Measurements from ENCODE around the gene NGEF.

The NGEF gene

DNA sequence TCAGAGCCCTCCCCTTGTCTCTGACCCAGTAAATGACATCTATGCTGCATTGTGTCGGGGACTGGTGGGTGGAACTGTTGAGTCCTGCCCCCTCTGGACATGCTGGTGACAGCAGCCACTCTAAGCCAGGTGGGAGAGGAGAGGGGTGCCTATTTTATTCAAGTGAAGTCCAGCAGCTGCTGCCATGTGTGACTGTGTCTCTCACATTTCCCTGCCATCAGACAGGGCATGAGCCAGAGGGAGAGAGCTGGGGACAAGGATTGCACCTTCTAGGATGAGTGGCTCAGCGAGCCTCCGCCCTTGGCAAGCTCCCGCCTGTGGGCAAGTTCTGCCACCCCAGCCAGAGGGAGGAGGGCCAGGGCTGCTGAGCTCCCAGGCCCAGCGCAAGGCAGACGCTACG, 13.7 kb downstream of the NGEF start:
- no peak for DNase-seq (ENCODE audit: low read depth)

DNA sequence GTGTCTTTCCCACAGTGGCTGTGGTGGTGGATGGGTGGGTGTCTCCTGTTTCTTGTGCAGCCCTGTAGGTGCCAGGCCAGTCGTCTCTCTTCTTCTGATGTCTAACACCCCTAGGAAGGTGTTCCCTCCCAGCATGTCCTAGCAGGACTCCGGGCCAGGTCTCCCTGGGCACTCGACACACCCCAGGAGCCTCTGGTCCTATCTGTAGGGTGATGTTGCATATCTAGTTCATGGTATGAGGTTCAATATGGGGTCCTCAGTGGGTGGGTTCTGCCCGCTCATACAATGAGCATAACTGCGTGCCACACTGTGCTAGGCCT, 14.4 kb downstream of the NGEF start:
- no peak for DNase-seq (ENCODE audit: low read depth)

- no peak for DNase-seq (ENCODE audit: low read depth)
Measured at GRCh38 chr2:232997749-232998665, 15.0 kb downstream of the NGEF start.

GRCh38 chr2:232994446-232994845, 18.6 kb downstream of the NGEF start:
- no peak for DNase-seq (ENCODE audit: low read depth)

- DNase-seq (ENCODE audit: low read depth) = no peak
Measured at GRCh38 chr2:232993231-232993821, 19.7 kb downstream of the NGEF start.

DNA sequence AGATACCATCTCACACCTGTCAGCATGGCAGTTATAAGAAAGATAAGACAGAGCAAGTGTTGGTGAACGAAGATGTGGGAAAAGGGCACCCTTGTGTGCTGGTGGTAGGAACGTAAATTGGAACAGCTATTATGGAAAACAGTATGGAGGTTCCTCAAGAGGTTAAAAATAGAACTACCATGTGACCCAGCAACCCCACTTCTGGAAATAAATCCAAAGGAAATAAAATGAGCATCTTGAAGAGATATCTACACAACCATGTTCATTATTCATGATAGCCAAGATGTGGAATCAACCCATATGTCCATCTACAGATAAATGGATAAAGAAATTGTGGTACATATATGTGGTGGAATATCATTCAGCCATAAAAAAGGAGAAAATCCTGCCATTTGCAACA, 26.9 kb downstream of the NGEF start:
- no peak for DNase-seq (ENCODE audit: low read depth)

GRCh38 chr2:232984451-232985207, 28.4 kb downstream of the NGEF start:
- no peak for DNase-seq (ENCODE audit: low read depth)

DNA sequence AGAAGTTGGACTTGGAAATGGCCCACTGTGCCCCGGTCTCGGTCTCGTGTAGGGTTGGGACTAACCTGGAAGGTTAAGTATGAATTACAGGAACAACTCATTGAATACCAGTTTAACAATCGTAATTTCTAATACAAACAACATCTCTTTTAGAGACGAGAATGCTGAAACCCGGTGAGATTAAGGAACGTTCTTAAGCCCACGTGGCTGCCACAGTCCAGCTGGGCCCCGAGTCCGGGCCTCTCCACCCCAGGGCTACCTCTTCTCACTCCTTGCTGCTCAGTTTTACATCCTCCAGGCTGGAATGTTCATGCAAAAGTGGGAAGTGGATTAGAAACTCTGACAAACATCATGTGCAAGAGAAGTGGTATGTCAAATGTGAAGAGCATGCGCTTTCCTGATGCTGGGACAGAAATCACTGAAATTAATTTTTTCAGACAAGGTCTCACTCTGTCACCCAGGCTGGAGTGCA, 29.4 kb downstream of the NGEF start:
- DNase-seq (ENCODE audit: low read depth) = no peak

- DNase-seq (ENCODE audit: low read depth) = no peak
Measured at GRCh38 chr2:232982926-232983668, 30.0 kb downstream of the NGEF start.

- DNase-seq (ENCODE audit: low read depth) = no peak
Measured at GRCh38 chr2:232981767-232982360, 31.2 kb downstream of the NGEF start.

DNA sequence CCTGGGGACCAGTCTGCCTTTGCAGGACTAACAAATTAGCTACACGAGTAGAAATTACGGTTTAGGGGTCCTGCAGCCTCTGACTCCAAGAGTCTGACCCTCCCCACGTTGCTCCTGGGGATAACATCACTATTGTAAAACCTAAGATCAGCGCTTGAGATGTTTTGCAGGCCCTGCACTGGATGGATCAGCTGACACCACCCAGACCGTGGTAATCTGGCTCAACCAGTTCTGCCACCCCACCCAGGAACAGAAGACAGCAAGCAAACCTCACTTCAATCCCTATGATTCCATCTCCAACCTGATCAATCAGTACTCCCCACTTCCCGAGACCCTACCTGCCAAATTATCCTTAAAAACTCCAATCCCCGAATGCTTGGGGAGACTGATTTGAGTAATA, 31.7 kb downstream of the NGEF start:
- no peak for DNase-seq (ENCODE audit: low read depth)

DNA sequence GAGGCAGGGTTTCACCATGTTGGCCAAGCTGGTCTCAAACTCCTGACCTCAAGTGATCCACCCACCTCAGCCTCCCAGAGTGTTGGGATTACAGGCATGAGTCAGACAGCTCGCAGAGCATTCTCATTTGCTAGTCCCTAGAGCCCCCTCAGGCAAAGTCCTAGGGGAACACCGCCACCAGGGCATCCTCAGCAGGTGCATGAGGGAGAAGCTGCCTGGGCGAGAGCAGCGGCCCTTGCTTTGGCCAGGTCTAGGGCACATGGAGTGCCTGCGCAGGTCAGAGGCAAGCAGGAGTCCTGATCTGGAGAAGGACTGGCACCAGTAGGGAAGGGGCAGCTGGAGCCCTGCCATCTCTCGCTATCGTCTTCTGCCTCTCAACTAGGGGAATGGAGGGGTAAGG, 32.4 kb downstream of the NGEF start:
- DNase-seq (ENCODE audit: low read depth) = no peak

GRCh38 chr2:232979871-232980461, 33.1 kb downstream of the NGEF start:
- DNase-seq (ENCODE audit: low read depth) = peak; percentile 41

DNA sequence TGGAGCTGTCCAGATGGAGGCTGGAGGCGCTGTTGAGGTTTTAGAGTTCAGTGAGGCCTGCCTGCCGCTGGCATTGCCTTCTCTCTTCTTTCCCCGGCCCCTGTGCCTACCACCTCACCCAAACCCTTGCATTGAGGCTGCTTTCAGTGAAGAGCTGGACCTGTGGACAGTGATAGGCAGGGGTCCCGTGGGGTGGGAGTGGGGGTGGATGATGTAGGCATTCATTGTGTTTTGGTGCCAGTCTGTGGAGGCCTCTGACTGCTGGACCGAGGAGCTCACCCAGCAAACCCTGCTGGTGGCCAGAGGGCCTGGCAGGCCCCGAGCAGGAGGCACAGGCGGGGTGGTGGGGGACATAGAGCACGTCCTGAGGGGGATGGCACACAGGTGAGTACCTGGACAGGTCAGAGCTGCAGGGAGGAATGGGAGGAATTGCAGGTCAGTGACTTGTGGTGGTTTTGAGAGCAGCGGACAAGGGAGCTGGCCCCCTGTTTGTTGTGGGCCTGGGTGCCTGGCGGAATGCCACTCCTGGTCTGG, 35.6 kb downstream of the NGEF start:
- DNase-seq (ENCODE audit: low read depth) = no peak

DNA sequence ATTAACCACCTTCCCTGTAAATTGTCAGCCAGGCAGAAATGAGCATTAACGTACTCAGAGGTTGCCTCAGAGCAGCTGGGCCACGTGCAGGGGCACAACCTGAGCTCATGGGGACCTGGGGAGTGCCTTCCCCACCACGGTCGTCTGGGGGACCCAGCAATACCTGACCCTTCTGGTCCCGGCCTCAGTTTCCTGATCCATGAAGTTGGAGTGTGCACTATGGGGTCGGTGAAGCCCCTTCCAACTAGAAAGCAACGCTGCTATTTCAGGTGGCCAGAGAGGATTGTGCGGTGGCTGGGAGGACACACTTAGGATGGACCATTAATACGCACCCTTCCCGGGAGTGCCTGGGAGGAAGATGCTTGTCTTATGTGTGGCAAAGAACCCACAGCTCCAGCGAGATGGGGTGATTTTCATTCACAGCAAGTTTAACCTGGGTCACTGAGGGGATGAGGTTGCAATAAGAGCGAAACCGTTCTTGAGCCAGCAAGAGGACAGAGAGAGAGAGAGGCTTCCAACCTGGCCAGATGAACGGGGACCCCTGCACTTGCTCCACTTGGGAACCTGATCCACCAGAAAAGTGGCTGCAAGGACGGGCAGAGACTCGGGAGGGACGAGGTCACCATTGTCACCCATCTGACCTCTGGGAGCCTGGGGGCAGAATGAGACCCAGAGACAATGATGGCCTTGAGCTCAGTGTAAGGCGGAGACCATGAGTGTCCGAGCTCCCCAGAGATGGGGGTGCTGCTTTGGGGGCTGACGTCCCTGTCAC, 36.2 kb downstream of the NGEF start:
- DNase-seq (ENCODE audit: low read depth) = no peak

GRCh38 chr2:232976176-232976575, 36.9 kb downstream of the NGEF start:
- DNase-seq (ENCODE audit: low read depth) = no peak

DNA sequence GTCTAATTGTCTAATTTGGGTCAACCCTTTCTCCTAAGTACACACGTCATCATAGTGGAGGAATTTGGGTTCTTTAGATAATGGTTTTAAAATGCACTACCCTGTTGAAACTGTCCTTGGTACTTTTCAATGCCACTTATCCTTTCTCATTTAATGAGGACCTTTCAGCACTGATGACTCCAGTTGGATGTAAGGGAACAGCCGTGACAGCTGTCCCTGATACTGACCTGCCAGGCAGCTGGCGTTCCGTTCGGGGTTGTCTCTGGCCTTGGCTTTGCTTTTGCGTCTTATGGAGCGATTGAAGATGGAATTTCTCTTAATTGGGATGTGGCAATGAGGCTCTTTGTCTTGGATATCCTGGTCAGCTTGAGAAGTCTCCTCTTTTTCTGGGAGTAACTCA, 38.7 kb downstream of the NGEF start:
- DNase-seq (ENCODE audit: low read depth) = no peak

DNA sequence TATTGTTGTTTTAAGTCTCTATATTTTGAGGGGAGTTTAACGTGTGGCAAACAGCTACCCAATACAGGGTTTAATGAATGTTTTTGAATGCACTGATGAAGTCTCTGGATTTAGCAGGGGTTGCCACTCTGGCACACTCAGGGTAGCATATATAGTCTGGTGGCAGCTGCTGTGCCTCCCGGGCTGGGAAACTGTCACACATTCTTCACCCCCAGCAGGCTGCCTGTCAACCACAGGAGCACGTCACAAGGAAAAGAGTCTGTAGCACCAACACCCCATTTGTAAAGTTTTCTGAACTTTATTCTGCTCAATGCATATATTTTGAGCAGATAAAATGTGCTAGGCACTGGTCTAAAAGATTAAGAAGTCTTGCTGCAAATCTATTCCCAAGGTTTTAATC, 39.3 kb downstream of the NGEF start:
- DNase-seq (ENCODE audit: low read depth) = no peak

GRCh38 chr2:232973011-232973735, 39.9 kb downstream of the NGEF start:
- DNase-seq (ENCODE audit: low read depth) = no peak

DNA sequence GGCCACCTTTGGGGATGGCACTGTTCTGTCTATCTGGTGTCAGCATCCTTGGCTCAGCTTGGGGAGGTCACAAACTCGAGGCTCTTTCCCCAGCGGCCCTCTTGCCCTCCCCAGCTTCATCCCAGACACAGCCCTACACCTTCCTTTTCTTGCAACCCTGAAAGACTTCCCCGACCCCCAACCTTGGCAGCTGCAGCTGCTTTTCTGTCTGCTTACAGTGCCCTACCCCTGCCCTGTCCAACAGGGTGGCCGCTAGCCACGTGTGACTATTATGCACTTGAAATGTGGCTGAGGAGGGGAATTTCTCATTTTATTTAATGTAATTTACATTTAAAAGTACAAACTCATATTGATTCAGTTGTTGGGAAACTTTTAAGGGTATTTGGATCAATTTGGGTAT, 41.3 kb downstream of the NGEF start:
- DNase-seq (ENCODE audit: low read depth) = no peak
